GM23338 (cell line): ENCODE results near the gene C1QTNF7.
A peak's percentile ranks its signal among the peaks of the same experiment; 100 is the strongest.

Source experiments
- CREB1 ChIP-seq: fragments of 250-450 bp; sonication (Bioruptor Pico); IDR thresholded peaks from 2 replicates; pipeline ENCODE4 v1.5.0; 2020; ENCODE audit warnings: low read depth, mild to moderate bottlenecking, moderate library complexity
- EZH2 ChIP-seq: fragments of 200-600 bp; sonication (generic); IDR thresholded peaks from one replicate; pipeline ENCODE4 v1.8.0; 2017; ENCODE audit warnings: antibody characterized with exemption, mild to moderate bottlenecking, low read depth; ENCODE audit not compliant: unreplicated experiment
- EZH2phosphoT487 ChIP-seq: fragments of 200-600 bp; sonication (generic); IDR thresholded peaks from one replicate; pipeline ENCODE4 v1.8.1; 2018; ENCODE audit warnings: antibody characterized with exemption; ENCODE audit not compliant: unreplicated experiment
- JUNB ChIP-seq: IDR thresholded peaks from one replicate; pipeline ENCODE4 v1.6.1; 2016; ENCODE audit warnings: antibody characterized with exemption; ENCODE audit not compliant: unreplicated experiment
- NANOG ChIP-seq: IDR thresholded peaks from 2 replicates; pipeline ENCODE4 v1.6.1; 2016; ENCODE audit warnings: antibody characterized with exemption, borderline replicate concordance
- POLR2AphosphoS5 ChIP-seq: IDR thresholded peaks from 2 replicates; pipeline ENCODE4 v1.6.1; 2016; ENCODE audit warnings: antibody characterized with exemption, low read depth
- ZNF114 ChIP-seq: fragments of 250-450 bp; sonication (Bioruptor Pico); IDR thresholded peaks from 2 replicates; pipeline ENCODE4 v1.5.0; 2020; ENCODE audit warnings: mild to moderate bottlenecking, moderate library complexity
- TF ChIP-seq, protein P1 (sequence below), 2 experiments: fragments of 200-600 bp in 1 of 2; sonication (generic) in 1 of 2; conservative IDR thresholded peaks; 2 replicates each; pipeline versions ENCODE4 v1.5.1 to v1.6.1; 2016 to 2017; ENCODE audit warnings: antibody characterized with exemption in 2 of 2, low read depth in 2 of 2, mild to moderate bottlenecking in 2 of 2, moderate library complexity in 1 of 2
- TF ChIP-seq, protein P2 (sequence below): IDR thresholded peaks from one replicate; pipeline ENCODE4 v1.6.1; 2018; ENCODE audit warnings: antibody characterized with exemption; ENCODE audit not compliant: unreplicated experiment

DNA sequence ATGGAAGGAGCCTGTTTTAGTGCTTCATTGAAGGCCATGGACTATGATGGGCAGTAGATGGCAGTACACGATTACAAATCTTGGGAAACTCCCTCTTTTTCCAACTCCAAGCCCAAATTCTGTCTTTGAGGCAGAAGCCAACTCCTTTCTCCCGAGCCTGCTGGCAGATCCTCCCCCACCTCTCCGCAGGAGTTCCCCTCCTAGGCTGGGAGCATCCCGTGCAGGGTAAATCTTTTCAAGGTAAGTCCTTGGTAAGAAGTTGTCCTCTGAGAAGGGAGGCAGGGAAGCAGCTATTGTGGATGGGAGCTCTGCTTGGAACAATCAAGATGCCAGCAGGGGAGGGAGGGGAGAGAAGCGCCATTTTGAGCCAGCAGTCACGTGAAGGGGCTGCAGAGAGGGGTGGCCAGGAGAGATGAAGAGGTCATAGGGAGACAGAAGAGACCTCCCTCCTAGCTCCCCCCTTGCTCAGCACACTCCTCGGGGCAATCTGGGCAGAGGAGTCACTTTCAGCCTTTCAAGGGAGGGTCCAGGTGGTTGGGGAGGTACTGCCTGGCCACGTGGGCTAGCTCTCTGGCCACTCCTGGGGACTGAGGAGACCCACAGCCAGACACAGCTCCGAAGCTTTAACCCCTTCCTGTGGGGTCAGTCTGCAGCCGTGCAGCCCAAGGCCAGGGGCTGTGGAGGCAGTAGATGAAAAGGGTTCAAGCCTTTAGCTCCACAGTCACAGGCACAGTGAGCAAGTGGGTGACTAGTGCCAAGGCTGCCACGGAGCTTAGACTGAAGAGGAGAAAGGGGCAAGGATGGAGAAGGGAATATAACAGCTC lies 51.5 kb downstream of the C1QTNF7 start:
- TF ChIP-seq, protein P1, sequence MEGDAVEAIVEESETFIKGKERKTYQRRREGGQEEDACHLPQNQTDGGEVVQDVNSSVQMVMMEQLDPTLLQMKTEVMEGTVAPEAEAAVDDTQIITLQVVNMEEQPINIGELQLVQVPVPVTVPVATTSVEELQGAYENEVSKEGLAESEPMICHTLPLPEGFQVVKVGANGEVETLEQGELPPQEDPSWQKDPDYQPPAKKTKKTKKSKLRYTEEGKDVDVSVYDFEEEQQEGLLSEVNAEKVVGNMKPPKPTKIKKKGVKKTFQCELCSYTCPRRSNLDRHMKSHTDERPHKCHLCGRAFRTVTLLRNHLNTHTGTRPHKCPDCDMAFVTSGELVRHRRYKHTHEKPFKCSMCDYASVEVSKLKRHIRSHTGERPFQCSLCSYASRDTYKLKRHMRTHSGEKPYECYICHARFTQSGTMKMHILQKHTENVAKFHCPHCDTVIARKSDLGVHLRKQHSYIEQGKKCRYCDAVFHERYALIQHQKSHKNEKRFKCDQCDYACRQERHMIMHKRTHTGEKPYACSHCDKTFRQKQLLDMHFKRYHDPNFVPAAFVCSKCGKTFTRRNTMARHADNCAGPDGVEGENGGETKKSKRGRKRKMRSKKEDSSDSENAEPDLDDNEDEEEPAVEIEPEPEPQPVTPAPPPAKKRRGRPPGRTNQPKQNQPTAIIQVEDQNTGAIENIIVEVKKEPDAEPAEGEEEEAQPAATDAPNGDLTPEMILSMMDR (conservative IDR thresholded peaks at IDR 0.05; ENCODE audit: low read depth in 2 of 2): peak; percentile 79 to 86
- TF ChIP-seq EZH2phosphoT487 (no peak), POLR2AphosphoS5 (peak; percentile 61), EZH2 (no peak), NANOG (peak; percentile 10; the same call in 1 of the 2 replicates), CREB1 (no peak), ZNF114 (CRISPR knock-in tag) (0 out of 2 replicates have a peak, but pooled peaks have one; percentile 56), JUNB (no peak)
- TF ChIP-seq, protein P2, sequence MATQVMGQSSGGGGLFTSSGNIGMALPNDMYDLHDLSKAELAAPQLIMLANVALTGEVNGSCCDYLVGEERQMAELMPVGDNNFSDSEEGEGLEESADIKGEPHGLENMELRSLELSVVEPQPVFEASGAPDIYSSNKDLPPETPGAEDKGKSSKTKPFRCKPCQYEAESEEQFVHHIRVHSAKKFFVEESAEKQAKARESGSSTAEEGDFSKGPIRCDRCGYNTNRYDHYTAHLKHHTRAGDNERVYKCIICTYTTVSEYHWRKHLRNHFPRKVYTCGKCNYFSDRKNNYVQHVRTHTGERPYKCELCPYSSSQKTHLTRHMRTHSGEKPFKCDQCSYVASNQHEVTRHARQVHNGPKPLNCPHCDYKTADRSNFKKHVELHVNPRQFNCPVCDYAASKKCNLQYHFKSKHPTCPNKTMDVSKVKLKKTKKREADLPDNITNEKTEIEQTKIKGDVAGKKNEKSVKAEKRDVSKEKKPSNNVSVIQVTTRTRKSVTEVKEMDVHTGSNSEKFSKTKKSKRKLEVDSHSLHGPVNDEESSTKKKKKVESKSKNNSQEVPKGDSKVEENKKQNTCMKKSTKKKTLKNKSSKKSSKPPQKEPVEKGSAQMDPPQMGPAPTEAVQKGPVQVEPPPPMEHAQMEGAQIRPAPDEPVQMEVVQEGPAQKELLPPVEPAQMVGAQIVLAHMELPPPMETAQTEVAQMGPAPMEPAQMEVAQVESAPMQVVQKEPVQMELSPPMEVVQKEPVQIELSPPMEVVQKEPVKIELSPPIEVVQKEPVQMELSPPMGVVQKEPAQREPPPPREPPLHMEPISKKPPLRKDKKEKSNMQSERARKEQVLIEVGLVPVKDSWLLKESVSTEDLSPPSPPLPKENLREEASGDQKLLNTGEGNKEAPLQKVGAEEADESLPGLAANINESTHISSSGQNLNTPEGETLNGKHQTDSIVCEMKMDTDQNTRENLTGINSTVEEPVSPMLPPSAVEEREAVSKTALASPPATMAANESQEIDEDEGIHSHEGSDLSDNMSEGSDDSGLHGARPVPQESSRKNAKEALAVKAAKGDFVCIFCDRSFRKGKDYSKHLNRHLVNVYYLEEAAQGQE: no peak
